K562 (cell line): Measurements from ENCODE around the gene KCNK4. TPM values are rescaled to one million over a fixed set of nuclear protein-coding genes. Genes with fewer than 3 reads are reported as not detected.

Experiments used
- DPF2 ChIP-seq: fragments of 450-650 bp; IDR thresholded peaks from 2 replicates; pipeline ENCODE4 v1.6.1; 2016
- EP400 ChIP-seq: fragments of 450-650 bp; IDR thresholded peaks from 2 replicates; pipeline ENCODE4 v1.6.1; 2017; ENCODE audit warnings: antibody characterized with exemption, mild to moderate bottlenecking, moderate library complexity
- FOXK1 ChIP-seq: sonication (generic); formaldehyde crosslinking; IDR thresholded peaks from 2 replicates; pipeline ENCODE4 v1.8.0; 2022; ENCODE audit warnings: missing genetic modification reagents, mild to moderate bottlenecking, borderline replicate concordance
- HOXB6 ChIP-seq: fragments of 250-450 bp; sonication (Bioruptor Pico); IDR thresholded peaks from 2 replicates; pipeline ENCODE4 v1.5.1; 2022; ENCODE audit warnings: mild to moderate bottlenecking, borderline replicate concordance
- MAX ChIP-seq: sonication (generic); formaldehyde crosslinking; IDR thresholded peaks from 2 replicates; pipeline ENCODE4 v1.9.0; 2022; ENCODE audit warnings: mild to moderate bottlenecking, missing genetic modification reagents
- NCOA1 ChIP-seq: fragments of 450-650 bp; IDR thresholded peaks from 2 replicates; pipeline ENCODE4 v1.6.1; 2016; ENCODE audit warnings: low read depth
- NFRKB ChIP-seq: fragments of 450-650 bp; IDR thresholded peaks from 2 replicates; pipeline ENCODE4 v1.6.1; 2016; ENCODE audit warnings: low read depth
- NR2C1 ChIP-seq, 2 experiments: fragments of 450-650 bp; IDR thresholded peaks; 2 replicates each; pipeline ENCODE4 v1.6.1; 2017; ENCODE audit warnings: mild to moderate bottlenecking in 2 of 2, antibody characterized with exemption in 1 of 2, inconsistent platforms in 1 of 2, missing compliant biosample characterization in 1 of 2, missing genetic modification characterization in 1 of 2
- NRF1 ChIP-seq, 2 experiments: fragments of 450-650 bp; IDR thresholded peaks in 1 of 2; conservative IDR thresholded peaks in 1 of 2; 2 replicates each; pipeline ENCODE4 v1.6.1; 2014; ENCODE audit warnings: mild to moderate bottlenecking in 2 of 2
- PML ChIP-seq: IDR thresholded peaks from 2 replicates; pipeline ENCODE4 v1.6.1; 2012; ENCODE audit warnings: low read length, inconsistent platforms
- TCF7L2 ChIP-seq: fragments of 150-350 bp; IDR thresholded peaks from 2 replicates; pipeline ENCODE4 v1.6.1; 2016; ENCODE audit warnings: low read depth, mild to moderate bottlenecking, low read length, moderate library complexity
- UBTF ChIP-seq, 2 experiments: IDR thresholded peaks; 2 replicates each; pipeline ENCODE4 v1.6.1; 2012; ENCODE audit warnings: improper control_type of control experiment in 2 of 2, low read depth in 2 of 2, low read length in 2 of 2, borderline replicate concordance in 1 of 2
- ZC3H8 ChIP-seq: fragments of 450-650 bp; IDR thresholded peaks from 2 replicates; pipeline ENCODE4 v1.6.1; 2017
- ZFX ChIP-seq: sonication (generic); formaldehyde crosslinking; IDR thresholded peaks from 2 replicates; pipeline ENCODE4 v1.8.0; 2022; ENCODE audit warnings: mild to moderate bottlenecking, missing genetic modification reagents, moderate library complexity
- ZKSCAN3 ChIP-seq: fragments of 250-450 bp; sonication (Bioruptor Pico); IDR thresholded peaks from 2 replicates; pipeline ENCODE4 v1.4.0; 2020
- ZNF24 ChIP-seq: fragments of 450-650 bp; IDR thresholded peaks from 2 replicates; pipeline ENCODE4 v1.6.1; 2016
- ZNF324 ChIP-seq: fragments of 250-450 bp; sonication (Bioruptor Pico); IDR thresholded peaks from 2 replicates; pipeline ENCODE4 v1.4.0; 2020; ENCODE audit warnings: mild to moderate bottlenecking
- ZNF589 ChIP-seq: fragments of 200-800 bp; sonication (Bioruptor generic); IDR thresholded peaks from 2 replicates; pipeline ENCODE4 v1.6.1; 2016; ENCODE audit warnings: low read depth, missing genetic modification characterization, missing compliant biosample characterization
- ZNF717 ChIP-seq: fragments of 250-450 bp; sonication (Bioruptor Pico); IDR thresholded peaks from 2 replicates; pipeline ENCODE4 v1.5.0; 2021
- polyA plus RNA-seq, 8 experiments: library from polyadenylated mRNA; depleted of rRNA in 4 of 8; stranded (reverse) in 5 of 8; unstranded in 3 of 8; fragments of >200 nt; fragmentation: Nextera tagmentation in 2 of 8; fragmentation: Illumina TruSeq in 1 of 8; extraction: Ambion mirVana in 2 of 8; extraction: Trizol in 1 of 8; gene quantifications; 2 replicates each; pipeline versions ENCODE4 v1.2.1 to v1.2.3, GENCODE V29; 2011 to 2014; ENCODE audit warnings: inconsistent platforms in 1 of 8, missing spikeins in 1 of 8
- total RNA-seq, 7 experiments: library from RNA; depleted of rRNA in 6 of 7; stranded (reverse); fragments of >200 nt in 6 of 7; fragmentation: Illumina TruSeq in 2 of 7; extraction: Trizol in 2 of 7; gene quantifications; 2 replicates each; pipeline versions ENCODE4 v1.2.1 to v1.2.3, GENCODE V29; 2011 to 2021; ENCODE audit warnings: low replicate concordance in 1 of 7
- TF ChIP-seq, protein P1 (sequence below): fragments of 450-650 bp; formaldehyde crosslinking; IDR thresholded peaks from 2 replicates; pipeline ENCODE4 v1.4.0; 2022; ENCODE audit warnings: mild to moderate bottlenecking, moderate library complexity

KCNK4 gene
- total and polyA plus RNA-seq, 9 of the 15 experiments (the other 6 are each of a cell fraction or from before 2014, with no cell fraction given): not detected

- TF ChIP-seq UBTF (IDR thresholded peaks at IDR 0.05; ENCODE audit: borderline replicate concordance in 1 of 2, low read depth in 2 of 2, low read length in 2 of 2) (0 out of 4 replicates have a peak, but pooled peaks of 1 of the 2 experiments have one; percentile 9), HOXB6 (peak; percentile 51; the same call in 1 of the 2 replicates), ZKSCAN3 (no peak), MAX (CRISPR knock-in tag) (no peak), ZC3H8 (no peak), TCF7L2 (no peak), EP400 (no peak), ZNF24 (peak; percentile 90), PML (0 out of 2 replicates have a peak, but pooled peaks have one; percentile 24), NFRKB (no peak), DPF2 (0 out of 2 replicates have a peak, but pooled peaks have one; percentile 14), NR2C1 (IDR thresholded peaks at IDR 0.05) (no peak), NR2C1 (tag; IDR thresholded peaks at IDR 0.05) (no peak), NCOA1 (no peak), ZNF717 (CRISPR knock-in tag) (no peak), FOXK1 (CRISPR knock-in tag) (no peak), ZNF589 (CRISPR knock-in tag) (0 out of 2 replicates have a peak, but pooled peaks have one; percentile 1), ZNF324 (no peak), NRF1 (conservative IDR thresholded peaks at IDR 0.05 in 1 of 2, IDR thresholded peaks at IDR 0.05 in 1 of 2) (peak; percentile 44 to 64; a peak in 3 of 4 replicates), ZFX (CRISPR knock-in tag) (peak; percentile 70)
- TF ChIP-seq, protein P1, sequence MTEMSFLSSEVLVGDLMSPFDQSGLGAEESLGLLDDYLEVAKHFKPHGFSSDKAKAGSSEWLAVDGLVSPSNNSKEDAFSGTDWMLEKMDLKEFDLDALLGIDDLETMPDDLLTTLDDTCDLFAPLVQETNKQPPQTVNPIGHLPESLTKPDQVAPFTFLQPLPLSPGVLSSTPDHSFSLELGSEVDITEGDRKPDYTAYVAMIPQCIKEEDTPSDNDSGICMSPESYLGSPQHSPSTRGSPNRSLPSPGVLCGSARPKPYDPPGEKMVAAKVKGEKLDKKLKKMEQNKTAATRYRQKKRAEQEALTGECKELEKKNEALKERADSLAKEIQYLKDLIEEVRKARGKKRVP (CRISPR knock-in tag): no peak
Measured at GRCh38 chr11:64247729-64248531, 43.2 kb upstream of the KCNK4 start (continued).
